AG04449 (cell line): ENCODE data around the gene KRTAP10-5.

Source experiments
- CTCF ChIA-PET: fragments of 350-600 bp; formaldehyde crosslinking; extraction: SDS; loops from one replicate; lab custom pipeline; 2021; ENCODE audit warnings: antibody characterized with exemption; lab: Yijun Ruan, JAX
- POLR2A ChIA-PET: fragments of 400-600, 350-600 bp; formaldehyde crosslinking; extraction: SDS; loops from one replicate; lab custom pipeline; 2020; ENCODE audit warnings: antibody characterized with exemption, inconsistent platforms; lab: Yijun Ruan, JAX
- DNase-seq: peaks from one replicate; pipeline ENCODE4 v3.0.0-alpha.2; 2010; ENCODE audit warnings: low read depth, low spot score
- H3K4me3 ChIP-seq: 2 replicates; pipeline ENCODE4 v1.5.1; 2011; ENCODE audit warnings: low read depth, mild to moderate bottlenecking, control low read depth, low read length
- TF ChIP-seq, protein P1 (sequence below): IDR thresholded peaks from one replicate; pipeline ENCODE4 v1.5.1; 2011; ENCODE audit warnings: mild to moderate bottlenecking, moderate library complexity, low read length, control low read depth, inconsistent platforms; ENCODE audit not compliant: insufficient read depth; ENCODE audit errors: missing control alignments

KRTAP10-5 gene

DNA sequence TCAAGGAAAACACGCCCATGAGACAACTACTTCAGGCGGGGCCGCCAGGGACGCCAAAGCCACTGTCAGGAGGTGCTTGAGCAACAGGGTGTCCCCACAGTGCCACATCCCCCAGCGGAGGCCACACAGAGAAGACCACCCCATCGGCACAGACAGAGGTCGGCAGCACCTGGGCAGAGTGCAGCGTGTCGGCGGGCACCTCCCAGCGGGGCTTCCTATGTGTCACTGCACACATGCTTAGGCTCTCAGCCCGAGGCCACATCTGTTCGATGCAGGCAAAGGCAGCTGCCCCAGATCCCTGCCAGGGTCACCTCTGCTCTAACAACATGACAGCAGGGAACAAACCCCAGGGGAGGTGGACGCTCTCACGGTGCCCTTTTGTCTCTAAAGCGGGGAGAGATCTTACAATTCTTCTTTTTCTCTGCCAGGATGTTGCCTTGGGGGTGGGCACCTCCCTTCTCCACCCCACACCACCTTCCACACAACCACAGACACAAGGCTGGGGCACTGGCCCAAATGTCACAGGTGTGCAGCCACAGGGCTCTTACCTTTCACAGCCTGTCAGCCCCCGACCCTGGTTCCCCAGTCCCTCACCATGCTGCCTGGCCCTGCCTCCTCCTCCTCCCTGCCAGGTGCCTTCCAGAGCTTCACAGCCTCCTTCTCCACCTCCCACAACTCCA lies 35.6 kb upstream of the KRTAP10-5 start:
- TF ChIP-seq, protein P1, sequence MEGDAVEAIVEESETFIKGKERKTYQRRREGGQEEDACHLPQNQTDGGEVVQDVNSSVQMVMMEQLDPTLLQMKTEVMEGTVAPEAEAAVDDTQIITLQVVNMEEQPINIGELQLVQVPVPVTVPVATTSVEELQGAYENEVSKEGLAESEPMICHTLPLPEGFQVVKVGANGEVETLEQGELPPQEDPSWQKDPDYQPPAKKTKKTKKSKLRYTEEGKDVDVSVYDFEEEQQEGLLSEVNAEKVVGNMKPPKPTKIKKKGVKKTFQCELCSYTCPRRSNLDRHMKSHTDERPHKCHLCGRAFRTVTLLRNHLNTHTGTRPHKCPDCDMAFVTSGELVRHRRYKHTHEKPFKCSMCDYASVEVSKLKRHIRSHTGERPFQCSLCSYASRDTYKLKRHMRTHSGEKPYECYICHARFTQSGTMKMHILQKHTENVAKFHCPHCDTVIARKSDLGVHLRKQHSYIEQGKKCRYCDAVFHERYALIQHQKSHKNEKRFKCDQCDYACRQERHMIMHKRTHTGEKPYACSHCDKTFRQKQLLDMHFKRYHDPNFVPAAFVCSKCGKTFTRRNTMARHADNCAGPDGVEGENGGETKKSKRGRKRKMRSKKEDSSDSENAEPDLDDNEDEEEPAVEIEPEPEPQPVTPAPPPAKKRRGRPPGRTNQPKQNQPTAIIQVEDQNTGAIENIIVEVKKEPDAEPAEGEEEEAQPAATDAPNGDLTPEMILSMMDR: no peak
- CTCF ChIA-PET: no interaction called here
- no peak for DNase-seq
- POLR2A ChIA-PET: no interaction called here
- H3K4me3 ChIP-seq: no peak overlapping the region

DNA sequence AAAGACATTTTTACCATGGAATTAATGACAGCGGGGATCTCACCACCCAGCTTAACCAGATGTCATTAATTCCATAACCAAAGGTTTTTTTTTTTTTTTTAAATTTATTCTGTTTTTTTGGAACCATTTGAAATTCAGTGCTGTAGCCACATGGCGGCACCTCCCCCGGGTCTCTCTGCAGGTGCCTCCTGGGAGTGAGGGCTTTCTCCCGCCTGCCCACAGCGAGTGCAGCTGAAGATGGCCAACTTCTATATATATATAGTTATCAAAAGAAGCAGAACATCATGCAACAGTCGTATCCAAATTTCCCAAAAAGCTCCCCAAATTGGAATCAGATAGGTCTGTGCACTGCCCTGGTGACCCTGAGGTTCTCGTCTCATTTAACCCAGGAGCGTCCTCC lies 35.1 kb upstream of the KRTAP10-5 start:
- CTCF ChIA-PET: interaction anchor here (1.3 kb wide), 1 partner anchor 178 kb away, joined by 3 read pairs; no protein-coding TSS in a partner anchor
- no peak for DNase-seq
- POLR2A ChIA-PET: no interaction called here
- no peak overlapping the region for H3K4me3 ChIP-seq
- TF ChIP-seq, protein P1: no peak

DNA sequence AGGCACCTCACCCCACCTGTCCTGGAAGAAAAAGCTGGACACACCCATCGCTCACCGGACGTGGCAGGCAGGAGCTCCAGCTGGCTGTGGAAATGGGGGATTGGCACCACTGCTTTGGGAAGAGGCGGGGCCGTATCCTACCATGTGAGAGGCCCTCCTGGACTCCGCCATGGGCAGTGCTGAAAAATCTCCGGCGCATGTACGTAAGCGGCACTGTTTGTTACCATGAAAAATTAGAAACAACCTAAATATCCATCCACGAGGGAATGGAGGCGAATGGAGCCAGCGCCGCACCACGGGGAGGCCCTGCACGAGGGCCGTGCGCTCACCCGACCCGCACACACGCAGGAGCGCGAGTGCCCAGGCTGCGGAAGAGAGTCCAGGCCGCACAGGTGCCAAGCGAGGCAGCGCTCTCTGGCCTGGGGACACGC lies 34.6 kb upstream of the KRTAP10-5 start:
- ChIA-PET CTCF (interaction anchor here (1.3 kb wide), 1 partner anchor 178 kb away, joined by 3 read pairs; no protein-coding TSS in a partner anchor), POLR2A (no interaction called here)
- no peak overlapping the region for H3K4me3 ChIP-seq
- DNase-seq: no peak
- TF ChIP-seq, protein P1: no peak

DNA sequence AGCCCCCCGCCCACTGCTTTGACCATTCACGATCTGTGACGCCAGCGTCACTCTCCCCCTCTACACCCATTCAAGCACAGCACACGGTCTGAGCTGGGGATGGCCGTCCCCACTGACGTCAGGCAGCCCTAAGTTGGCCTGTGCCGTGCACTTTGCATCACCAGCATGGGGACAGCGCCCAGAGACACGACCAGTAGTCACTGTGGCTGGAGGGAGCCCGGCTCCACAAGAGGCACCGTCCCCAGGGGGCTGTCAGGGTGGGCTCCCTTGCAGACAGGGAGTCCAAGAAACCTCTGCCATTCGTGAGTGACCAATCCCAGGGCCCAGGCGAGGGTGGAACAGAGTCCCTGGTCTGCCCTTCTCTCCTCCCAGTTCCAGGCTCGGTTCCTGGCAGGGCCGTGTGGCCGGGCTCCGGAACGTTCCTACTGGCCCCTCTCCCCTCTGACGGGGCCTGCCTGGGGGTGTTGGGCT lies 33.8 kb upstream of the KRTAP10-5 start:
- ChIA-PET POLR2A (no interaction called here), CTCF (interaction anchor here (1.3 kb wide), 1 partner anchor 179 kb away, joined by 3 read pairs; no protein-coding TSS in a partner anchor)
- no peak for DNase-seq
- H3K4me3 ChIP-seq: no peak overlapping the region
- TF ChIP-seq, protein P1: no peak

DNA sequence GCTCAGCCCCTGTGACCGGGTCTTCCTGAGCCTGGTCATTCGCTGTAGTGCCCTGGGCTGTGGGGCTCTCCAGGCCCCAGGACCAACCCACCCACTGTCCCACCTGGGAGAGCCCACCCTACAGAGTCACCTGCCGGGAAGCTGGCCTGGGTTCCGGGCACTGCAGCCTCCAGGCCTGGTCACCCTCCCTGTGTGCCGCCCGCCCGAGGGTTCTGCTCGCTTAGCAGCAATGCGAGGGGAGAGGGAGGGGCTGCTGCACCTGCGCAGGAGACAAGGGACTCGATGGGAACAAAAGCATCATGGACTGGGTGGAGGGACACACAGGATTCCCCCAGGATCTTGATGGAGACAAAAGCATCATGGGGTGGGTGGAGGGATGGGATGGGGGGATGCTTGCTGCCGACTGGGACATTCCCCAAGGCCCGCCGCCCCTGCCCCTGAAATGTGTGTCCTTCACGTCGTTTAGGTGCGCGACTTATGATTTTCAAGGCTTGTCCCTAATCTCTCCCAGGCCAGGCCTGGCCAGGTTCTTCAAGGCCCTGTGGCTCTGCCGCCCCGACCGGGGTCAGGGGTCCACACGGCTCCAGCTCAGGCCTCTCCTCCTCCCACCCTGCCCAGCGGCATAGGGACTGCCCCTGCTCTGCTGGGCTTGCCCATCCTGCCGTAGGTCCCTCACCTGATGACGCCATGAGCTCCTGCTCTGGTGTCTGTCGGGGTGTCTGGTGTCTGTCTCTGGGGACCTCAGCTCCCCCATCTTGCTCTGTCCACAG lies 33.2 kb upstream of the KRTAP10-5 start:
- TF ChIP-seq, protein P1: no peak
- H3K4me3 ChIP-seq: no peak overlapping the region
- POLR2A ChIA-PET: no interaction called here
- DNase-seq: no peak
- CTCF ChIA-PET: no interaction called here

DNA sequence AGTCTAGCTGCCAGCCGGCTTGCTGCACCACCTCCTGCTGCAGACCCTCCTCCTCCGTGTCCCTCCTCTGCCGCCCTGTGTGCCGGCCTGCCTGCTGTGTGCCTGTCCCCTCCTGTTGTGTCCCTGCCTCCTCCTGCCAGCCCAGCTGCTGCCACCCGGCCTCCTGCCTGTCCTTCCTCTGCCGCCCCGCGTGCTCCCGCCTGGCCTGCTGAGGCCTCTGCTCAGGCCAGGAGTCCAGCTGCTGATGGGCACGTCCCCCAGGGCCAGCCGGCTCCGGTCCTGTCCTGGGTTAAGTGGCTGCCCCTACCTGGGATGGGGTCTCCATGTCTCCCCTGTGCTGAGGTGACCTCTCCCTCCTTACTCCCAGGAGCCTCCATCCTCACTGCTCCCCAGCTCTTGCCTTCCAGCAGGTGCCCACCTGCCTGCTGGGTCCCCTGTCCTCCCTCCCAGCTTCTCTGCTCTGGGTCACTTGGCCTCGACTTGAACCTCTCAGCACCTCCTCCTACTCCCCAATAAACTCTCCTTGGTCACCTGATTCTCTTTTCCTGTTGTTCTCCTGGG lies 32.3 kb upstream of the KRTAP10-5 start:
- POLR2A ChIA-PET: no interaction called here
- CTCF ChIA-PET: no interaction called here
- TF ChIP-seq, protein P1: no peak
- DNase-seq: no peak
- H3K4me3 ChIP-seq: no peak overlapping the region
